Superior temporal gyrus (tissue), 1 donor: ENCODE data around the gene RTL10.
"Not testable (repeated sequence)": the region's sequence is repeated elsewhere in the genome, so short reads cannot be mapped to it uniquely, and the experiment has no call there.

ENCODE experiments used
- DNase-seq: peaks from one replicate; pipeline ENCODE4 v3.0.0-alpha.2; 2016; ENCODE audit errors: extremely low spot score

RTL10 gene

GRCh38 chr22:19889951-19890350 lies 35.3 kb upstream of the RTL10 start:
- DNase-seq: no peak

- no peak for DNase-seq
These were observed 33.6 kb upstream of the RTL10 start for GRCh38 chr22:19888131-19888746.

- no peak for DNase-seq
These were observed 32.7 kb upstream of the RTL10 start for GRCh38 chr22:19887256-19887985.

GRCh38 chr22:19886605-19887255 lies 32.1 kb upstream of the RTL10 start:
- peak; percentile 55 for DNase-seq

- no peak for DNase-seq
These were observed 31.3 kb upstream of the RTL10 start for GRCh38 chr22:19885841-19886592.

- DNase-seq: no peak
These were observed 30.5 kb upstream of the RTL10 start for GRCh38 chr22:19884954-19885751.

GRCh38 chr22:19884161-19884953 lies 29.7 kb upstream of the RTL10 start:
- no peak for DNase-seq

- not testable (repeated sequence) for DNase-seq
These were observed 28.8 kb upstream of the RTL10 start for GRCh38 chr22:19883446-19883845.

- no peak for DNase-seq
These were observed 28.0 kb upstream of the RTL10 start for GRCh38 chr22:19882446-19883381.

GRCh38 chr22:19880786-19881569 lies 26.3 kb upstream of the RTL10 start:
- DNase-seq: no peak

- DNase-seq: no peak
These were observed 25.5 kb upstream of the RTL10 start for GRCh38 chr22:19879992-19880785.

GRCh38 chr22:19879643-19879991 lies 24.9 kb upstream of the RTL10 start:
- no peak for DNase-seq

GRCh38 chr22:19879246-19879570 lies 24.5 kb upstream of the RTL10 start:
- DNase-seq: no peak

GRCh38 chr22:19878461-19879245 lies 24.0 kb upstream of the RTL10 start:
- DNase-seq: no peak

- no peak for DNase-seq
These were observed 23.1 kb upstream of the RTL10 start for GRCh38 chr22:19877626-19878339.

- DNase-seq: no peak
These were observed 22.4 kb upstream of the RTL10 start for GRCh38 chr22:19876941-19877625.
